Renal pelvis (tissue), 4 donors: ENCODE results near the gene SLC1A7. TPM values are rescaled to one million over a fixed set of nuclear protein-coding genes. Genes with fewer than 3 reads are reported as not detected.

Experiments used
- DNase-seq: peaks from one replicate; pipeline ENCODE4 v3.0.0-alpha.2; 2013
- polyA plus RNA-seq, 3 donors: library from polyadenylated mRNA; unstranded; fragments of 120-200 nt; gene quantifications; one replicate each; pipeline ENCODE4 v1.2.1, GENCODE V29; 2013; ENCODE audit not compliant: insufficient read length in 3 of 3

SLC1A7 gene
- polyA plus RNA-seq, 3 donors = 0.08 to 0.09 (median 0.09) TPM

- no peak for DNase-seq
Observed at GRCh38 chr1:53077599-53077965, 64.9 kb downstream of the SLC1A7 start.

GRCh38 chr1:53076721-53077598 lies 65.5 kb downstream of the SLC1A7 start:
- DNase-seq = no peak

GRCh38 chr1:53076165-53076564 lies 66.3 kb downstream of the SLC1A7 start:
- no peak for DNase-seq

- no peak for DNase-seq
Observed at GRCh38 chr1:53075761-53076163, 66.7 kb downstream of the SLC1A7 start.

- no peak for DNase-seq
Observed at GRCh38 chr1:53075206-53075605, 67.2 kb downstream of the SLC1A7 start.

DNA sequence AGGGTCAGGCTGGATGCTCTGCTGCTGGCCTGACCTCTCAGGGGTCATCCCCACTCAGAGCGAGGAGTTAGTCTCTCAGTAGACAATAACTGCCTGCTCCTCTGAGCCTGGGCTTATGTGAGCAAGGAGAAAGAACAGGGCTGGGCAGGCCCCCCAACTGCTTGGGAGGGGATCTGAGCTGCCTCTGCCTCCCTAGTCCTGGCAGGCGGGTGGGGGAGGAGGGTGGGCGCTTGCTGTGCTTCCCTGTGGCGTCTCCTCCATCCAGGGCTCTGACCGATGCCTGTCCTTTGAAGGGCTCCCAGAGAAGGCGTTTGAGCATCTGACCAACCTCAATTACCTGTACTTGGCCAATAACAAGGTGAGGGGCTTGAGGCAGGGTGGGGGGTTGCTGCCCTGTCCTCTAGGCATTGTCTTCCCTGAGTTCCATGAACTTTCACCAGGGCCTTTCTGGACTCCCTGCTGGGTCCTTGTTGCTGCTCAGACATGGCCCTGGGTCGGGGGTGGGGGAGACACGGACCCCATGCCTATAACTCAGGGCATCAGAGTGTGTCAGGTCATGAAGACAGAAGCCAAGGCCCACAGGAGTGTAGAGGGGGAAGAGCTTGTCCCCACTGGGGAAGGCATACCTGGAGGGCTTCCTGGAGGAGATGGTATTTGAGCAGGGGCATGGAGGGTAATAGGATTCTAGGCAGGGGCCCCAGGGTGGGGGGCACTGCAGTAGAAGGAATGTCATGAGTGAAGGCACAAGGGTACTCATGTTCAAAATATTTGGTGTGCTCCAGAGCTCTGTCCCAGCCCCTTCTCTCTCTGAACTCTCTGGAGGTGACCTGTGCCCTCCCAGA lies 67.9 kb downstream of the SLC1A7 start:
- DNase-seq = no peak

- no peak for DNase-seq
Observed at GRCh38 chr1:53073868-53074311, 68.5 kb downstream of the SLC1A7 start.

DNA sequence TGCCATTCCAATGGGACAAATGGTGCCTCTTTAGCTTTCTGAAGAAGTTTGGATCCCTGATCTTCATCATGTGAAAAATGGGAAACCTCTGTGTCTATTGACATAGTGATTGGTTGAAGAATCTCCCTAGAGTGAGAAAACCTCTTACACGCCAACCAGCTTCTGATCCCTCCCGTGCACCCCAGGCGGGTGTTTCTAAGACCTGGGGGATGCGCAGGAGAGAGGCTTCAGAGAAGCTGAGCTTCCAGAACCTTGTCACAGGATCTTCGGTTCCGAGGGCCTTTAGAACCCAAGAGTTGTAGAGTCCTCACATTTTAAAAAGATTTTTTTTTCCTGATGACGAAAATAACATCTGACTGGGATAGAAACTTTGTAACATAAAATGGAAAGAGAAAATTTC lies 69.2 kb downstream of the SLC1A7 start:
- DNase-seq = no peak

DNA sequence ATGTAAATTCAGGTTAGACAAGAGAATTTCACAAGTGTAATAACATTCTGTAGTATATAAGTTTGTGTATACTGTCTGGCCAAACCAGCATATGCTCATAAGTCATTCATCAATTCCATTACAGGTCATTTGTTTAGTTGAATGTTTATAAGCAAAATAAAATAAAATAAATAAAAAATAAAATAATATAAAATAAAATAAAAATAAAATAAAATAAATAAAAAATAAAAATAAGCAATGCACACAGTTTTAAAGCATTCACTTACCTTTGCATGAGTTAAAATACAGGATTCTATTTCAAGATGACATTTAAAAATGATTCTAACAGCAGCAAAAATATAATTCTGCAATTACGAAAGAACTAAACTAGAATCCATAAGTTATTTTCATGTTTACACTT lies 70.5 kb downstream of the SLC1A7 start:
- DNase-seq = no peak

GRCh38 chr1:53071167-53071865 lies 71.1 kb downstream of the SLC1A7 start:
- no peak for DNase-seq

GRCh38 chr1:53070621-53071020 lies 71.8 kb downstream of the SLC1A7 start:
- DNase-seq = no peak

- DNase-seq = no peak
Observed at GRCh38 chr1:53069663-53070327, 72.6 kb downstream of the SLC1A7 start.

GRCh38 chr1:53069265-53069662 lies 73.2 kb downstream of the SLC1A7 start:
- no peak for DNase-seq

DNA sequence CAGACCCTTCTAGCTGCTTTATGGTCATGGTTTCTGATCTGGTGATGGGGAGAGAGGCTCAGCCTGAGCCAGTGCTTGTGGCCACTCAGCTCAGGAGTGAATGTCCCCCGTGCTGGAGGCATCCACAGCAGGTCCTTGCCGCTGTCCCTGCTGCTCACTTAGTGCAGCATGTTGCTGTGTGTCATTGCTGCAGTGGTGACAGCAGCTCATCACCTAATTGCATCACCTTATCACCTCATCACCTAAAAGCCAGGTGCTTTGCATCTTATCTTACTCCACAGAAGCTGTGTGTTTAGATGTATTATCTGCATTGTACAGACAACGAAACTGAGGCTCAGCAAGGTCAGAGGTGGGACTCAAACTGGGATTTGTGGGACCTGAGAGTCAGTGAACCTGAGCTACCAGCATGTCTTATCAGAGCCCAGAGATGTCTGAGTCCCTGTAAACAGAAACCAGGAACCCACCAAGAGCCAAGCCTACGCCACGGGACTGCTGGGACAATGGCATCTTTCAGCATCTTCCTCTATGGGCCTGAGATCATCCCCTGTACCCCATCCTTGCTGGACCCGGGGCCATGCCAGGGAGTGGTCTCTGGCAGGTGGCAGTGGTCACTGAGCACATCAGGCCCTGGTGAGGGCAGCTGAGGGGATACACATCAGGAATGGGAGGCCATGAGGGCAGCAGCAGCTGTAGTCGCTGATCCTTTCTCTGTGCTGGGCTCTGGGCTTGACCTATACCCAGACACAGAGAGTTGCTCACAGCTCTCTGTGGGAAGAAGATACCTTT lies 73.9 kb downstream of the SLC1A7 start:
- DNase-seq = no peak

DNA sequence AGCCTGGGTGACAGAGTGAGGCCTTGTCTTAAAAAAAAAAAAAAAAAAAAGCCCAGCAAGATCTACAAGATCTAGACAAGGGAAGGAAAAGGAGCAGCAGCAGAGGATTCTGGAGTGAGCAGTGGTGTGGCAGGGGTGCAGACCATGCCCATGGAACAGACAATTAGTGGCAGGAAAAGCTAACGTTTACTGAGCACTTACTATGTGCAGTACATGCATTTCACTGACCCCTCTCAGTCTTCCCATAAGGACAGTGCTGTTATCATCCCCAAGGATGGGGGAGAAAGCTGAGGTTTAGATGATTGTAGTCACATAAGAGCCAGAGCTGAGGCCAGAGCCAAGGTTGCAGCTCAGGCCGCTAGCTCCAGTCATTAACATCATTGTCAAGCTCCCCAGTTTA lies 74.6 kb downstream of the SLC1A7 start:
- no peak for DNase-seq

DNA sequence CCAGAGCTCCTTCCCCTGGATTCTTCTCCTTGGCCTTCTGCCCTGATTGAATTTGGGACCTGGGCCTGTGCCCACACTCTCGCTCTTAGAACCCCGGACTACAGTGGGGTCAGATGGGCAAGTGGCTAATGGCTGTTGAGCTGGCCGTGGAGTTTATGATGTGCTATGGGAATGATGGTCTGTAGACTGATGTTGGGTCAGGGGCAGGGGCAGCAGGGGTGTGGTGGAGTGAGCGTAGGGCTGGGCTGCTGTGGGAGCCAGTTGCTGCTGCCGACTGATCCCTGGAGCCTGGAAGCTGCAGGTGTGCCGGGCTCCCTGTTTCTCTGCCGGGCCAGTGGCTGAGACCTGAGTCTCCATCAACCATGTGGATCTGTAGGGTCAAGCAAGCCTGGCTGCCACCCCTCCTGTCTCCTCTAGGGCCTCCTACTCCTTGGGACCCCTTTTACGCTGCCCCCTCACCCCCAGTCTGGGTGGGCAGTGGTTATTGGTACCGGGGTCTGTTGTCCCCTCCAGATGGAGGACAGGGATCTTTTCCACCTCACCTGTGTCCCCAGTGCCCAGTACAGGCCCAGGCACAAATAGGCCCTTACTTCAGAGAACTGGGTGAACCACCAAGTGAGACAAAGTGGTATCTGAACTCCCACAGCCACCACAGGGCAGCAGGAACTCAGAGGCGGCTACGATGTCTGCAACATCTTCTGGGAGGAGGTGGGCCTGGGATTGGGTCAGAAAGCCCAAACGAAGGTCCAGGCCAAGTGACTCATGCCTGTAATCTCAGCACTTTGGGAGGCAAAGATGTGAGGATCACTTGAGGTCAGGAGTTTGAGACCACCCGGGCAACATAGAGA lies 75.3 kb downstream of the SLC1A7 start:
- DNase-seq = no peak

DNA sequence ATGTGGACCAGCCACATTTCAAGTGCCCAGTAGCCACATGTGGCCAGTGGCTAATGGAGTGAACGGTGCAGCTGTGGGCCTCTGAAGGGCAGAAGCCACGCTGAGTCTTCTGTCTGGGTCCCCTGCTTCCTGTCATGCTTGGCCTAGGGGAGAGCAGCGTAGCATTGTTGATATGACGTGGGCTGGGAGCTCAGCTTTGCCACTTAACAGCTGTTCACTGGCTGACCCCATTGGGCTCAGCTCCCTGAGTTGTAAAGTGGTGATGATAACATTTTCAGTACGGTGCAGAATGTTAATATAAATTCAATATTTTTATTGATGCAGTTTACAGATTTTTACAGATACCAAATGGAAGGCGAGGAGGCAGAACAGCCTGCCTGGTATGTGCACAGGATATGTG lies 76.0 kb downstream of the SLC1A7 start:
- DNase-seq = no peak

DNA sequence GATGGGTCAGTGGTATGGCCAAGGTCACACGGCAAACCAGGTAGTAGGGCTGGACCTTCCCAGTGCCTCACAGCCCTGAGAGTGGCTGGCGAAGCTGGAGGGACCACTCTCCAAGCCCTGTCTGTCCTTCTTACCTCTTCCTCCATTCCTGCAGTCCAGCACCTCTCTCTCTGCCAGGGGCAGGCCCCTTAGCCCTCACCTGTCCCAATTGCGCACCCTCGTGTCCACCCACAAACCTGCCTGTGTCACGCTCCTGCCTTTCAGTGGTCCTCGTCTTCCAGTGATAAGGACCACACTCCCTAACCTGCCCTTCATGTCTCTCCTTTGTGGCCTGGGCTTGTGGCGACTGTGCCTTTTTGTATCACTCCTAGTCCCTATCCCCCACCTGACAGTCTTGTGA lies 77.0 kb downstream of the SLC1A7 start:
- no peak for DNase-seq

GRCh38 chr1:53063744-53064515 lies 78.5 kb downstream of the SLC1A7 start:
- no peak for DNase-seq
